Stimulated activated CD8-positive, alpha-beta memory T cell treated with anti-CD3 and anti-CD28 coated beads, Interleukin-15, amount 100 ng/mL, for 48 hours (primary cell): ENCODE data around the gene RAB3A.
A peak's percentile ranks its signal among the peaks of the same experiment; 100 is the strongest.
"Not testable (repeated sequence)": the region's sequence is repeated elsewhere in the genome, so short reads cannot be mapped to it uniquely, and the experiment has no call there.

Experiments
- DNase-seq, 2 donors: peaks; one replicate each; pipeline ENCODE4 v3.0.0-alpha.2; 2020; ENCODE audit warnings: low read depth in 2 of 2

RAB3A gene

GRCh38 chr19:18168673-18169381 is 35.0 kb downstream of the RAB3A start:
- no peak for DNase-seq

GRCh38 chr19:18167975-18168645 is 35.7 kb downstream of the RAB3A start:
- no peak for DNase-seq

GRCh38 chr19:18167011-18167410 is 36.8 kb downstream of the RAB3A start:
- no peak for DNase-seq

DNA sequence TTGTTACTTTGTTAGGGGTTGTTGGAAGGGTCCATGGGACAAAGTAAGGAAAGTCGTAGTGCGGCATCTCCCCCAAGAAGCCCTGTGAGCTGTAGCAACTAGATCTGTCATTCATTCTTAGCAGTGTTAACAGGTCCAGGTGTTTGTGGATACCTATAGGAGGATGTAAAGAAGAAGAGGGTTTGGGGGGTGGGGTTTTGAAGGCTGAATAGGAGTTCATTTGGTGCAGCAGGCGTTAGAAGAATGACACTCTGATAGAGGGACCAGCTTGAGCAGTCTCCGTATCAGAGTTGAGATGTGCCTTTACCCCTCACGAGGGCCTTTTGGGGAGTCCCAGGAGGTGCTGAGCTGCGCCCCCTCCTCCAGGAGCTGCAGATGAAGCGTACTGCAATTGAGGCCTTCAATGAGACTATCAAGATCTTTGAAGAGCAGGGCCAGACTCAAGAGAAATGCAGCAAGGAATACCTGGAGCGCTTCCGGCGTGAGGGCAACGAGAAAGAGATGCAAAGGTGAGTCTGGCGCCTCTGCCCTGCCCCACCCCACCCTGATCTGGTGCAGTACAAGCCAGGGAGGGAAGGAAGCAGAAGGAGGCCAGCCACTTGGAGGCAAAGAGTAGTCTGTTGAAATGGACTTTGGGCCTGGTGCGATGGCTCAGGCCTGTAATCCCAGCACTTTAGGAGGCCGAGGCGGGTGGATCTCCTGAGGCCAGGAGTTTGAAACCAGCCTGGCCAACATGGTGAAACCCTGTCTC is 37.9 kb downstream of the RAB3A start:
- DNase-seq: no peak

DNA sequence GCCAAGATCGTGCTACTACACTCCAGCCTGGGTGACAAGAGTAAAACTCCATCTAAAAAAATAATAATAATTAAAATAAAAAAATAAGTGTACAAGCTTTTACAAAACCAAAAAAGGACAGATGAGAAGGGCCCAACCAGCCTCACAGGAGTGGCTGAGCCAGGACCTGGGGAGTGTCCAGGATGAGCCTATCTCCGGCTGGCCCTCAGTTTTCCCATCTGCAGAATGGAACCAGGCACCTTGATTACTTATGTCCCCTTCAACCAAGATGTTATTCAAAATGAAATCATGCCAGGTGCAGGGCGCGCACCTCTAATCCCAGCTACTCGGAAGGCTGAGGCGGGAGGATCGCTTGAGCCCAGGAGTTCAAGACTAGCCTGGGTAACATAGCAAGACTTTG is 39.8 kb downstream of the RAB3A start:
- no peak for DNase-seq

GRCh38 chr19:18161636-18162002 is 42.2 kb downstream of the RAB3A start:
- DNase-seq: no peak

GRCh38 chr19:18160971-18161635 is 42.7 kb downstream of the RAB3A start:
- DNase-seq: peak; percentile 63 to 67

- no peak for DNase-seq
Observed at GRCh38 chr19:18160493-18160970, 43.3 kb downstream of the RAB3A start.

DNA sequence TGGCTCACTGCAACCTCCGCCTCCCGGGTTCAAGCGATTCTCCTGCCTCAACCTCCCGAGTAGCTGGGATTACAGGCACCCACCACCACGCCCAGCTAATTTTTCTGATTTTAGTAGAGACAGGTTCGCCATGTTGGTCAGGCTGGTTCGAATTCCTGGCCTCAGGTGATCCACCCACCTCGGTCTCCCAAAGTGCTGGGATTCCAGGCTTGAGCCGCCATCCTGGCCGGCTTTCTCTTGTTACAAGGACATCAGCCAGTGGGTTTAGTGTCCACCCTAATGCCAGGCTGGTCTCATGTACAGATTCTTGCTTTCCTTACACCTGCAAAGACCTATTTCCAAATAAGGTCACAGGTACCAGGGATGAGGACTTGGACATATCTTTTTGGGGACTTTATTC is 44.0 kb downstream of the RAB3A start:
- DNase-seq: no peak

- DNase-seq: not testable (repeated sequence)
Observed at GRCh38 chr19:18159059-18159616, 44.7 kb downstream of the RAB3A start.

DNA sequence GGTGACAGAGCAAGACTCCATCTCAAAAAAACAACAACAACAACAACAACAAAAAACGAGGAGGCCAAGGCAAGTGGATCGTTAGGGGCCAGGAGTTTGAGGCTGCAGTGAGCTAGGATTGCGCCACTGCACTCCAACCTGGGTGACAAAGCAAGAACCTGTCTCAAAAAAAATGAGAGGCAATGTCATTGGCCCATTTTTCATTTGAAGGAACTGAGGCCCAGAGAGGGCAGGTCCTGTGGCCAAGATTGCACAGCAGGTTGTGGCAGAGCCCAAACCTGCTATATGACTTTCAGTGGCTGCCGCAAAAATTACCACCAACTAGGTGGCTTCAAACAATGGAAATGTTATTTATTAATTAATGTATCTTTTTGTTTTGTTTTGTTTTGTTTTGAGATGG is 45.4 kb downstream of the RAB3A start:
- DNase-seq: no peak

GRCh38 chr19:18157465-18158063 is 46.3 kb downstream of the RAB3A start:
- no peak for DNase-seq

GRCh38 chr19:18156841-18157464 is 46.9 kb downstream of the RAB3A start:
- DNase-seq: no peak

- DNase-seq: no peak
Observed at GRCh38 chr19:18156268-18156667, 47.6 kb downstream of the RAB3A start.

- DNase-seq: no peak
Observed at GRCh38 chr19:18155095-18156087, 48.5 kb downstream of the RAB3A start.

DNA sequence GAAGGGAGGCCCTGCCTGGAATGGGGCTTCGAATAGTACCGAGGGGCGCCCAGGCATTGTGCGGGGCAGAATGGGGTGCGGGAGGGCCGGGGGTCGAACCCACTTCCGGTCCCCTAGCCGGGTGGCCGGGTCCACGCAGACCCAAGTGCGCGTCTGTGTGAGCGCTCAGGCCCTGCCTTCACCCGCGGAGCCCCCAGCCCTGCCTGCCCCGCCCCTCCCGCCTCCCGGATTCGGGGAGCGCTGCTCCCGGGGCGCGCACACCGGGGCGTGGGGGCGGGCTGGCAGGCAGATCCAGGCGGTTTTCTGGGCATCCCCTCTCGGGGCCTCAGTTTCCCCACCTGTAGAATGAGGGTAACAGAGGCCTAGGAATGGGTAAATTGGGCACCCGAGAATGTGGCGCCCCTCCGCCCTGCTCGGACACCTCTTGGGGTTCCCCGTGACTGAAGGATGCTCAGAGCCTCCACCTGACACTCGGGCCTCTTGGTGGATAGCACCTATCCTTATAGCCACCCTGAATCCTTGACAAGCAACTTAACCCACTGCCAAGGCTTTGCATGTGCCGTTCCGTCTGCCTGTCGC is 50.2 kb downstream of the RAB3A start:
- no peak for DNase-seq

GRCh38 chr19:18152817-18153555 is 50.9 kb downstream of the RAB3A start, which contains the start of gene PIK3R2:
Gene PIK3R2, plus strand, starts transcription at chr19:18153163. Its CDS starts 2,717 bp downstream, at chr19:18155880.
- peak; percentile 99 to 100 for DNase-seq

- DNase-seq: peak; percentile 94 to 96
Observed at GRCh38 chr19:18152442-18152816, 51.4 kb downstream of the RAB3A start.
